Breast epithelium (tissue), 4 donors: ENCODE results near the gene SCEL. TPM values are rescaled to one million over a fixed set of nuclear protein-coding genes. Genes with fewer than 3 reads are reported as not detected.

ENCODE experiments used
- DNase-seq, 2 donors: peaks; one replicate each; pipeline ENCODE4 v3.0.0-alpha.2; 2019; ENCODE audit warnings: low spot score in 2 of 2
- H3K27ac ChIP-seq, 2 donors: fragments of 200-600 bp; sonication (generic) in 1 of 2; one replicate each; pipeline ENCODE4 v1.5.1; 2016 to 2019; ENCODE audit warnings: mild to moderate bottlenecking in 1 of 2
- H3K27me3 ChIP-seq, 2 donors: fragments of 200-600 bp; sonication (generic) in 1 of 2; one replicate each; pipeline versions ENCODE4 v1.5.1 to v1.6.0; 2017 to 2019; ENCODE audit warnings: control low read depth in 1 of 2, mild to moderate bottlenecking in 1 of 2
- H3K36me3 ChIP-seq: fragments of 200-600 bp; one replicate; pipeline ENCODE4 v1.5.1; 2019
- H3K4me1 ChIP-seq, 2 donors: fragments of 200-600 bp; sonication (generic); one replicate each; pipeline ENCODE4 v1.5.1; 2016 to 2019; ENCODE audit warnings: control low read depth in 1 of 2
- H3K4me3 ChIP-seq, 3 donors: fragments of 200-600 bp; sonication (generic); 1 replicate in 2 of 3; 2 replicates in 1 of 3; pipeline ENCODE4 v1.5.1; 2016 to 2019; ENCODE audit warnings: mild to moderate bottlenecking in 3 of 3, moderate library complexity in 2 of 3
- H3K9me3 ChIP-seq, 2 donors: fragments of 200-600 bp; sonication (generic) in 1 of 2; one replicate each; pipeline ENCODE4 v1.5.1; 2016 to 2019; ENCODE audit warnings: control low read depth in 1 of 2
- CTCF ChIP-seq, 3 donors: fragments of 450-650 bp; IDR thresholded peaks; one replicate each; pipeline ENCODE4 v1.5.1; 2016 to 2017; ENCODE audit warnings: antibody characterized with exemption in 3 of 3, mild to moderate bottlenecking in 3 of 3, moderate library complexity in 3 of 3
- POLR2A ChIP-seq: fragments of 450-650 bp; IDR thresholded peaks from one replicate; pipeline ENCODE4 v1.6.1; 2016; ENCODE audit warnings: antibody characterized with exemption, mild to moderate bottlenecking, moderate library complexity
- POLR2AphosphoS5 ChIP-seq, 3 donors: sonication (generic); formaldehyde crosslinking; IDR thresholded peaks; one replicate each; pipeline ENCODE4 v1.6.1; 2017; ENCODE audit warnings: antibody characterized with exemption in 3 of 3
- intact Hi-C: fragments of 100-400 bp; cut with DNase I; formaldehyde crosslinking; loops from one replicate; pipeline ENCODE4 v1.15.1; 2023; ENCODE audit warnings: low total_unique reads
- total RNA-seq, 3 donors: library from RNA; depleted of rRNA; stranded (reverse); fragments of >200 nt; gene quantifications; one replicate each; pipeline ENCODE4 v1.1.0, GENCODE V29; 2016

Gene SCEL
- total RNA-seq, 3 donors from 2014 or later = under 0.01 to 0.88 TPM; not detected in 1

- no peak overlapping the region for H3K27ac ChIP-seq
- H3K4me1 ChIP-seq = peaks cover 0 to 6% of the 10 kb centered on the region in 2 donors
- no peaks in the 10 kb centered on the region for H3K36me3 ChIP-seq
- no peak overlapping the region for H3K4me3 ChIP-seq
- no peak for DNase-seq
- no peaks in the 10 kb centered on the region for H3K9me3 ChIP-seq
- TF ChIP-seq POLR2AphosphoS5 (IDR thresholded peaks at IDR 0.05) (no peak), POLR2A (no peak), CTCF (IDR thresholded peaks at IDR 0.05) (no peak)
- H3K27me3 ChIP-seq = no peaks in the 10 kb centered on the region
- intact Hi-C loops = no loop called here
These were observed 26.4 kb upstream of the SCEL start for GRCh38 chr13:77508959-77509620.

- no peak for DNase-seq
- peaks cover 0 to 6% of the 10 kb centered on the region in 2 donors for H3K4me1 ChIP-seq
- TF ChIP-seq POLR2AphosphoS5 (IDR thresholded peaks at IDR 0.05) = no peak
- no peak for TF ChIP-seq POLR2A
- TF ChIP-seq CTCF (IDR thresholded peaks at IDR 0.05) = no peak
- H3K4me3 ChIP-seq = no peak overlapping the region
- no peaks in the 10 kb centered on the region for H3K36me3 ChIP-seq
- H3K27me3 ChIP-seq = no peaks in the 10 kb centered on the region
- intact Hi-C loops = no loop called here
- no peak overlapping the region for H3K27ac ChIP-seq
- H3K9me3 ChIP-seq = no peaks in the 10 kb centered on the region
These were observed 25.4 kb upstream of the SCEL start for GRCh38 chr13:77510156-77510555.

DNA sequence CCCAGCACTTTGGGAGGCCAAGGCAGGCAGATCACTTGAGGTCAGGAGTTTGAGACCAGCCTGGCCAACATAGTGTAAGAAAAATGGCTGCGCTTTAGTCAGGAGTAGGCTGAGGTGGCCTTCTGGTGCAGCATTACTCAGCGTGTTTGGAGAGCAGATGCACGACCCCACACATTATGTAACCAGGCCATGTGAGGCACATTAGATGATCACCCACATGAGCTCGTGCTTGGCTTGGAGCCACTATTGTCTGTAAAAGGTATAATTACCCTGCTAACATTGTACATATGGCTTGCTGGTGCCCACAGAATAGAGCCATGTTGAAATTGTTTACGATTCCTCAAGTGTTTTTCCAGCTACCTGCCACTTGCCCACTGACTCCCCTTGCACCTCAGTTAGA lies 24.0 kb upstream of the SCEL start:
- H3K4me3 ChIP-seq = no peak overlapping the region

DNA sequence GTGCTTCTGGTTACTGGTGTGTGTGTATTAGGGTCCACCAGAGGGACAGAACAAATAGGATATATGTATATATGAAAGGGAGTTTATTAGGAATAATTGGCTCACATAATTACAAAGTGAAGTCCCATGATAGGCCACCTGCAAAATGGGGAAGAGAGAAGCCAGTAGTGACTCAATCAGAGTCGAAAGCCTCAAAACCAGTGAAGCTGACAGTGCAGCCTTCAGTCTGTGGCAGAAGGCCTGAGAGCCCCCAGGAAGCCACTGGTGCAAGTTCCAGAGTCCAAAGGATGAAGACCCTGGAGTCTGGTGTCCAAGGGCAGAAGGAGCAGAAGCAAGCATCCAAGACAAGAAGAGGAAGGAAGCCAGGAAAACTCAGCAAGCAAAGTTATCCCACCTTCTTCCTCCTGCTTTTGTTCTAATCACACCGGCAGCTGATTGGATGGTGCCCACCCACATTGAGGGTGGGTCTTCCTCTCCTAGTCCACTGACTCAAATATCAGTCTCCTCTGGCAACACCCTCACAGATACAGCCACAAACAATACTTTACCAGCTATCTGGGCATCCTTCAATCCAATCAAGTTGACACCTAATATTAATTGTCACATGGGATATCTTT lies 21.7 kb upstream of the SCEL start:
- Histone ChIP-seq H3K36me3 (no peaks in the 10 kb centered on the region), H3K27me3 (no peaks in the 10 kb centered on the region), H3K4me1 (no peaks in the 10 kb centered on the region), H3K9me3 (no peaks in the 10 kb centered on the region), H3K27ac (no peak overlapping the region), H3K4me3 (no peak overlapping the region)
- TF ChIP-seq POLR2A (no peak), POLR2AphosphoS5 (IDR thresholded peaks at IDR 0.05) (no peak), CTCF (IDR thresholded peaks at IDR 0.05) (no peak)
- DNase-seq = no peak
- intact Hi-C loops = no loop called here

More for the DNA sequence above, 24.0 kb upstream of the SCEL start:
- Histone ChIP-seq H3K27ac (no peak overlapping the region), H3K4me1 (peaks cover 0 to 6% of the 10 kb centered on the region in 2 donors), H3K9me3 (no peaks in the 10 kb centered on the region), H3K27me3 (no peaks in the 10 kb centered on the region), H3K36me3 (no peaks in the 10 kb centered on the region)
- intact Hi-C loops = no loop called here
- TF ChIP-seq POLR2AphosphoS5 (IDR thresholded peaks at IDR 0.05) (no peak), POLR2A (no peak), CTCF (IDR thresholded peaks at IDR 0.05) (no peak)
- DNase-seq = no peak

GRCh38 chr13:77514336-77514726 lies 21.2 kb upstream of the SCEL start:
- no peak overlapping the region for H3K27ac ChIP-seq
- H3K9me3 ChIP-seq = no peaks in the 10 kb centered on the region
- H3K36me3 ChIP-seq = no peaks in the 10 kb centered on the region
- no peak overlapping the region for H3K4me3 ChIP-seq
- intact Hi-C loops = no loop called here
- H3K27me3 ChIP-seq = no peaks in the 10 kb centered on the region
- TF ChIP-seq POLR2AphosphoS5 (IDR thresholded peaks at IDR 0.05) (no peak), POLR2A (no peak), CTCF (IDR thresholded peaks at IDR 0.05) (no peak)
- no peak for DNase-seq
- no peaks in the 10 kb centered on the region for H3K4me1 ChIP-seq
